Effector CD4-positive, alpha-beta T cell (primary cell): ENCODE data around the gene GEMIN4.

Experiments
- DNase-seq: peaks from one replicate; pipeline ENCODE4 v3.0.0-alpha.2; 2020

GEMIN4 gene

DNA sequence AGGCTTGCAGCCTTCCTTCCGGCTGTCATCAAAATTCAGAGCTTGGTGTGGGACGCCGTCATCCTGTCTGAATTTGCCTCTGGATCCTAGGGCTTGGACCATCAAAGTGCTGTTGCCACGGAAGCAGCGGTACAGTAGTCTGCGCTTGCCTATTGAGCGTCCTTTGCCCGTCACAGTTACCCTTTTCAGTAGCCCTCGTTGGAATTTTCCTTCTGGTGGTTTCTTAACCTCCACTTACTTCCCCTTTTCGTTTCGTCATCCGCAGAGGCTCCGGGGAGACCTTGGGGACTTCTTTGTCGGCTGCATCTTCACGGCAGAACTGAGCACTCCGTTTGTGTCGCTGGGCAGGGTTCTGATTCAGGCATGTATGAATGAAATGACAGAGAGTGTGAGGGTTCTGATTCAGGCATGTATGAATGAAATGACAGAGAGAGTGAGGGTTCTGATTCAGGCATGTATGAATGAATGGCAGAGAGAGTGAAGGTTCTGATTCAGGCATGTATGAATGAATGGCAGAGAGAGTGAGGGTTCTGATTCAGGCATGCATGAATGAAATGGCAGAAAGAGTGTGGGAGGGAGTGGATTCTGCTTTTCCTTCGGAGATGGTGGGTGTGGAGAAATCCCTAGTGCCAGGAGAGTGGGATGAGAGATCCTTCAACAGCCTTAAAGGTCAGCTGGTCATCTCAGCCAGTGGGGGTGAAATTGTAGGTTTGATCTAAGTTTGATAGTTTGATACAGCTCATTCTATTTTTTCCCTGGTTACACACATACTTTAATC is 11.6 kb downstream of the GEMIN4 start:
- no peak for DNase-seq

DNA sequence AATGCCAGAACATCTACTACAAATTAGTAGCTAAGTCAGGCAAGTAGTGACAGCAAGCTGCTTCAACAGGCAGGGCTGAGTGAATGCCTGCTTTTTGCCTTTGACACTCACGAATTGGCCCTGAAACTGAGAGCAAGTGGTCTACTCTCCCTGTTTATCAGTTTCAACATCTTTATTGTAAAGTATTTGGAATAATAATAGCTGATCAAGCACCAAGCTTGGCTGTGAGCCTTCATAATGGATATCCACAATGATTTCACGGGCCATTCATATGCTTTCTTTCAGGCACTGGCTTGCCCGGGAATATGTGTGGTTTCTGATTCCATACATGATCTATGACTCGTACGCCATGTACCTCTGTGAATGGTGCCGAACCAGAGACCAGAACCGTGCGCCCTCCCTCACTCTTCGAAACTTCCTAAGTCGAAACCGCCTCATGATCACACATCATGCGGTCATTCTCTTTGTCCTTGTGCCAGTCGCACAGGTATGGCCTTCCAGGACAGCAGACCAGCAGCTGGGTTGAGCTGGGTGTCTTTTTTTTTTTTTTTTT is 14.4 kb downstream of the GEMIN4 start:
- DNase-seq, result no peak

DNA sequence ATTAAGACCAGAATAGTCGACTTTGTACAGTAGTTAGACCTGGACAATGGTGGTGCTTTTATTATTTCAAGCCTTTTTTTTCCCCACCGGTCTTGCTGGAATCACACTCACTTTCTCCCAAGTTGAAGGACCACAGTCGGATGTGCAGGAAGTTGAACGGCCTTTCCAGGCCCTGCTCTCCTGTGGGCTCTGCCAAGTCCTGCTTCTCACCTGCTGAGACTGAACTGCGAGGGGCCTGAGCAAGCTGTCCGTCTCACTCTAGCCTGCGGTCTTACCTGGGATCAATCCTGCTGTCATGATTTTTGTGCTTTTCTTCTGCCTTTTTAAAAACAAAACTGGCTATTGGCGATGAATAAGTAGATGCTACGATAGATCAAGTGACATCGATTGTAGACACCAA is 18.3 kb downstream of the GEMIN4 start:
- no peak for DNase-seq

DNA sequence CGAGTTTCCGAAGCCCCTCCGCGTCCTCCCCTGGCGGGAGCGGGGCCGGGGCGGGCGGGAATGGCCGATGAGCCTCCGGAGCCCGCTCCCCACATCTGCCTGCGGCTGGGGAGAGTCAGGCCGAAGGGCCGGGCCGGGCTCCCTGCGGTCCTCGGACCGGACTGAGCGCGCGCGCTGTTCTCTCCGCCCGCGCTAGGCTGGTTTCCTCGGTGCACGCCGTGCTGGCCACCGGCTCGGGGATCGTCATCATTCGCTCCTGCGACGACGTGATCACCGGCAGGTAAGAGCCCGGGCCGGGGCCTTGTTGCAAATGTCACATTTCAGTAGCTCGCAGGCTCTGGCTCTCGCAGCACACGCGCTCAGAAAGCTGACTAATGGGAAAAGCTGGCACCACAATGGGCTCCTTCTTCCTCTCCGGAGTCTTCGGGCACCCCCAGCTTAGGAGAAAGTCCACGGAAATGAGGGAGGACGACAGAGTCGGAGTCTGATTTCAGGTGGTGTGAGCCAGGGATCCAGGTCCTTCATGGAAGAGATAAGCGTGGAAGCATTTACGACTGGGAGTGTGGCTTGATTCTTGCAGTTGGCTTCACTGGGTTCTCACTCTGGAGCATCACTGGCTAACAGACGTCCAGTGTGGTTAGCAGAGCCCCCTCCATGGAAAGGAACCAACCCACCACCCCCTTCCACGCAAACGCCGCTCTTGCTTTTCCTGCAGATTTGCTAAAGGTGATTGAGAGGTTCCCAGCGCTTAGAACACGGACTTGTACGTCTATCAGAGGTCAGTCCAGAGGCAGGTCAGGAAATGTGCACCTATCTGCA is 19.0 kb downstream of the GEMIN4 start:
- no peak for DNase-seq

DNA sequence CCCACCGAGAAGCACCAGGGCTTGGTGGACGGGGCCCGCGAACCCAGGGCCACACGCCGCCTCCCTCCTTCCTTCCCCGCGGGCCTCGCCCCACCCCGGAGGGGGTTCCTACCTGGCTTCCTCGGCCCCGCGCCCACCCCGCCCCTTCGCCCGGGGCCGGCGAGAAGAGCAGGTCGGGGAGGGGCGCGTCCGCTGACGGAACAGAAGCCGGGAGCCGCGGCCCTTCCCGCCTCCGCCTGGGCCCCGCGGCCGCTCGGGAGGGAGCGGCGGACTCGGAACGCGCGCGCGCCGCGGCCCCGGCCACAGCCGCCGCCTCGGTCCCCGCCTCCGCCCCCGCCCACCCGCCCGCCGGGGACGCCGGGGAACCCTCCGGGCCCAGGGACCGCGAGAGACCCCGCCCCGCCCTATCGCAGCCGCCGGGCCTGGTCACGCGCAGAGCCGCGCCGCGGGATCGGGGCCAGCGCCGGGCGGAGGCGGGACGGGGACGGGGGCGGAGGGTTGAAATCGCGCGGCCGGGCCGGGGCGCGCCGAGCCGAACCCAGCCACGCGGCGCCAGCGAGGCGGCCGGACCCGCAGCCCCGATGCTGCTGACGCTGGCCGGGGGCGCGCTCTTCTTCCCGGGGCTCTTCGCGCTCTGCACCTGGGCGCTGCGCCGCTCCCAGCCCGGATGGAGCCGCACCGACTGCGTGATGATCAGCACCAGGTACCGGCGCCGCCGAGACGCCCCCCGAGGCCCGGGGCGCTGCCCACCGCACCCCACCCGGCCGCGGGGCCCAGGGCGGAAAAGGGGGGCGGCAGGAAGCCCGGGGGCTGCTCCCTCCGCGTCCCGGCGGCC is 19.8 kb downstream of the GEMIN4 start, which contains the start of gene TLCD3A:
TSS of gene TLCD3A (plus strand) at position 530 of the 835 bp plus-strand sequence. CDS start at position 582, 52 bp downstream.
- peak; percentile 36 for DNase-seq

DNA sequence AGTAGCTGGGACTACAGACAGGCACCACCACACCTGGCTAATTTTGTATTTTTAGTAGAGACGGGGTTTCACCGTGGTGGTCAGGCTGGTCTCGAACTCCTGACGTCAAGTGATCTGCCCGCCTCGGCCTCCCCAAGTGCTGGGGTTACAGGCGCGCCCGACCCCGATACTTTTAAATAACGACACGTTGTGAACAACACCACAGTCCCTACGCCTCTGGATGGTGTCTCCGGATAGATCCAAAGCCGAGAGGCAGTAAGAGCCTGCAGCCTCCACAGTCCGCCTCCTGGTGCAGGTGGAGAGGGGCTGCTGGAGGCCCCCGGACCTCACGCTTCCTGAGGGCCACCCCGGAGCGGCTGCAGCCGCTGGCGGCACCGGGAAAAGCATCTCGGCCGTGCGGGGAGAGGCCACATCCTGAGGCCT is 20.4 kb downstream of the GEMIN4 start:
- DNase-seq, result no peak

DNA sequence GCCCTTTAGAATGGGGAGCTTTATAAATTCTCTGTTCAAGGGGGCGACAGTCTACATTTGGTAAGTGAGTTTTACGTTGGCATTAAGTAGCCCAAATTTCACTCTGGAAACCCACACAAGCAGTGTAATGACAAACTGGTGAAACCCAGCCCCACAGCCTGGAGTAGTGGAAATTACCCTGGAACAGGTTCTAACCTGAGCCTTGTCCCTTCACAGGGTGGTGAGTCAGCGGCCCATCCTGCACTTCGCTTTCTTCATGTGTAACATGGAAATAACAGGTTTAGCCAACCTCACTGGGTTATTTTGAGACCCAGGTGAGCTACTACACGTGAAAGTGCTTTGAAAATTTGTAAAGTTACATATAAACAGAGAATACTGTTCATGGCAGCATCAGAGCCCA is 23.2 kb downstream of the GEMIN4 start:
- DNase-seq, result no peak

DNA sequence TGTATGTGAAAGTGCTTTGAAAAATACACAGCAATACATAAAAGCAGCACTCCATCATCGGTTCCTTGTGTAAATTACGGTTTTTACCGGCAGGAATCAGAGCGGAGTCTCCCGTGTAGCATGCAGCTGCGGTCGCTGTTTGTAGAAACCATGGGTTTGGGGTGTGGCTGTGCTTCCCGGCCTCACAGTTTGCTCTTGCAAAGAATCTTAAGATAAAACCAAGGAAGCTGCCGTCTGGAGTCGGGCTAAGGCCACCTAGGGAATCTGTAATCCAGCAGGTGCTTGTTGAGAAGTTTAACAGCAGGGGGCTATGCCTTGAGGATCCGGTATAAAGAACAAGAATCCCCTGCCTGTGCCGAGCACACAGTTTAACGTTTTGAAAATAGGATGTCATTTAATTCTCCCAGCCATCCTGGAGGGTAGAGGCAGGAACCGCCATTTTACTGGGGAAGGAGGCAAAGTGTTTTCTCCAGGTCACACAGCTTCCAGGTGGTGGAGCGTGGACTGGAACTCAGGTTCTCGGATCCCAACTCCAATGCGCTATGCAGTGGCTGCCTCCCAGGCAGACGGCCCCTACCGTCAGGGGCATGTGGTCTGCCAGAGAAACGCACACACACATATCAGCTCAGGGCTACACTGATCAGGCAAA is 25.7 kb downstream of the GEMIN4 start:
- DNase-seq, result no peak

DNA sequence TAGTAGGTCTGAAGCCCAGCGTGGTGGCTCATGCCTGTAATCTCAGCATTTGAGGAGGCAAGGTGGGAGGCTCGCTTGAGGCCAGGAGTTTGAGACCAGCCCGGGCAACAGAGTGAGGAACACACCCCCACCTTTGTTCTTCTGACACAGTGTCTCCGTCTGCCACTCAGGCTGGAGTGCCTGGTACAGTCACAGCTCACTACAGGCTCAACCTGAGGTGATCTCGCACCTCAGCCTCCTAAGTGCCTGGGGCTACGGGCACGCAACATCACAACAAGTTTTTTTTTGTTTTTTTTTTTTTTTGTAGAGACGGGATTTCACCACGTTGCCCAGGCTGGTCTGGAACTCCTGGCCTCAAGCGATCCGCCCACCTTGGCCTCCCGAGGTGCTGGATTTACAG is 26.3 kb downstream of the GEMIN4 start:
- no peak for DNase-seq

DNA sequence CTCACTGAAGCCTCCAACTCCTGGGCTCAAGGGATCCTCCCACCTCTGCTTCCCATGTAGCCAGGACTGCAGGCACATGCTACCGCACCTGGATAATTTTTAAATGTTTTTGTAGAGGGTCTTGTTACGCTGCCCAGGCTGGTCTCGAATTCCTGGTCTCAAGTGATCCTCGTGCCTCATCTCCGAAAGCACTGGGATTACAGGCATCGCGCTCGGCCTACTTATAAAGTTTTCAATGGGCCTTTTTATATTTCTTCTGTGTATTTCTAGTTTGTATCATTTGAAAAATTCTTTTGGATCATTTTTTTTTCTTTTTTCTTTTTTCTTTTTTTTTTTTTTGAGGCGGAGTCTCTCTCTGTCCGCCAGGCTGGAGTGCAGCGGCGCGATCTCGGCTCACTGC is 27.0 kb downstream of the GEMIN4 start:
- no peak for DNase-seq

DNA sequence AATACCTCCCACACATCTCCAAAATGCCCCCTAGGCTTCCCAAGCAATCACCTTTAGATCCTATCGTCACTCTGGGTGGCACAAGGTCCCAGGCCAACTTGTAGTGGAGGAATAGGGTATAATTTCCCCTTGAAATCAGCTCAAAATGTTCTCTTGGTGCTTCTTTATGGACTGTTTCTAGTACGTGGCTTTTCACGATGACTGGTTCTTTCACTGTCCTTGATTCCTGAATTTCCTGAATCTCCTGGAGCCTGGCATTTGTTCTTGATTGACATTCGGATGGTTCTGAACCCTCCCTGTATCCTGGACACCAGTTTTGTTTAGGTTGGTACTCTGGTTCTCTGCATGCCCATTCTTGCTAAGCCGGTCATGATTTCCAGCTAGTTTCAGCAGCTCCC is 30.5 kb downstream of the GEMIN4 start:
- DNase-seq, result no peak

DNA sequence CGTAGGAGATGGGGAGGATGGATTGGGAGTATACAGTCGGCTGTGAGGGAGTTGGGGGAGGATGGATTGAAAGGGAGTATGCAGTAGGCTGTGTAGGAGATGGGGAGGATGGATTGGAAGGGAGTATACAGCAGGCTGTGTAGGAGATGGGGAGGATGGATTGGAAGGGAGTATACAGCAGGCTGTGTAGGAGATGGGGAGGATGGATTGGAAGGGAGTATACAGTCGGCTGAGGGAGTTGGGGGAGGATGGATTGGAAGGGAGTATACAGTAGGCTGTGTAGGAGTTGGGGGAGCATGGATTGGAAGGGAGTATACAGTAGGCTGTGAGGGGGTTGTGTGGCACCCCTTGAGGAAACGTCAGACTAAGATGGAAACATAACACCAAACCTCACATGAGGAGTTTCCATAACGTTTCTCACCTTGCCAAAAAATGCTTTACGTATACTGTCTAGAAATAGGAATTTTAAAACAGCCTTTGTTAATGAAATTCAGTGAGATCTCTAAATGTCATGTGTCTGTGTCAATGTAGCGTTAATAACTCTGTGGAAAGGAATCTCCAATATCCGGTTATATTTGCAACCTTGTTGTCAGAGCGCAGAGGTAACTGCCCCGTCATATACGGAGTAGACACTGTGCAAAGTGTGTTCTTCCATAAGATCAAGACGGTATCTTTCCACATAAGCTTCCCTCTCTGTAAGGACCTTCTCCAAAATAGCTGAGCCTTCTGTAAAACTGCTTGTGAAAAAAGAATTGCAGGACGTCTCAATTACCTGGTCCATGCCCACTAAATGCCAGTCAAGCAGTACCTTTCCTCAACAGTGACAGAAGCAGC is 31.1 kb downstream of the GEMIN4 start:
- DNase-seq, result no peak

DNA sequence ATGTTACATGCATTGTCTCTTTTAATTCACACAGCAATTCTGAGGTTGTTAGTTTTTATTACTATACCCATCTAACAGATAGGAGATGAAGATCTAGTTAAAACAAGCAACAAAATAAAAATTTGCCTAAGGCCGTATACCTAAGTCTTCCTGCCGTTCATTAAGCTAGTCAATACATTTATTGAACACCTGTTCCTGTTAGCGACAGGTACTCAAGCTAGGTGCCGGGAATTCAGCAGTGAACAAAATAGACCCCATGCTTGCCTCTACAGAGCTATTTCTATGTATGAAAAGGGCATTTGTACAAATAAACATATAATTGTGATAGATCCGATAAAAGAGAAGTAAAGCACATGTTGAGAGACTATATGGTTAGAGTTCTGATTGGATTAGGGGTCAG is 34.0 kb downstream of the GEMIN4 start:
- no peak for DNase-seq

DNA sequence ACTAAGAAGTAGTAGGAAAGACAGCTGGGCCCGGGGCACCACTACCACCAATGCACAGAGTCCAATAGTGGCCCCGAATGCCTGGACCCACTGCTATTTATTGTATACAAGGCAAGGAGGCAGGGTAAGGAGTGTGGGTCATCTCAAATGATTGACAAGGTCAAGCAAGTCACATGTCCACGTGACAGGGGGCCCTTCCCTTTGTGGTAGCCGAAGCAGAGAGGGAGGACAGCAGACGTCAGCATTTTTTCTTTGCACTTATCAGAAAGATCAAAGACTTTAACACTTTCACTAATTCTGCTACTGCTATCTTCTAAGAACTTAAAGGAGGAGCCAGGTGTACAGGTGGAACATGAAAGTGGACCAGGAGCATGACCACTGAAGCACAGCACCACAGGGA is 43.9 kb downstream of the GEMIN4 start:
- DNase-seq, result no peak

DNA sequence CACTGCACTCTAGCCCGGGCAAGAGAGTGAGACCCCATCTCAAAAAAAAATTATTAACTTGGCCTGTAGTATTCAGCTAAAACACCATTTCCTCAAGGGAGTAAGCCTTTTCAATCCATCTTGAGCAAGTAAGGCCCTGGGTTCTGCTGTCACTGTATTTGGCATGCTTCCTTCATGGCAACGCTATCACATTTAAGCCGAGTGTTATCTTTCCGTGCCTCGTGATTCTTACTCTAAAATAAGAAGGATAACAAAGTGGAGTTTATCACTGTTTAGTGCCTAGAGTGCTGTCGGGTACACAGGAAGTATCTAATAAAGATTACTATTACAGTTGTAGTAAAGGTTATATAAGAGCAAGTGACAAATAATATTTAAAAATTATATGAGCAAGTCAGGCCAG is 46.2 kb downstream of the GEMIN4 start:
- DNase-seq, result no peak

DNA sequence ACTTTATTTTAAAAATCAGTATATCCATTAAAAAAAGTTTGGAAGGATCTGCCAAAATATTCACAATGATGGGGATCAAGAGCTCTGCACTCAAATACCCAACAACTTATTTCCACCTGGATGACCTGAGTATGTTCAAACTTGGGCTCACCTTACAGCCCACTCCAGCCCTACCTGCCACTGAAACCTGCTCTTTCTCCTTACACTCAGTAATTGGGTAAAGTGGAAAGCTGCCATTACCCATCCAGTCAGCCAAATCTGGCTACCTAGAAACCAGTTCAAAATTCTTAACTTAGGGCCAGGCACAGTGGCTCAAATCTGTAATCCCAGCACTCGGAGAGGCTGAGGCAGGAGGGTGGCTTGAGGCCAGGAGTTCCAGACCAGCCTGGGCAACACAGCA is 47.1 kb downstream of the GEMIN4 start:
- no peak for DNase-seq

DNA sequence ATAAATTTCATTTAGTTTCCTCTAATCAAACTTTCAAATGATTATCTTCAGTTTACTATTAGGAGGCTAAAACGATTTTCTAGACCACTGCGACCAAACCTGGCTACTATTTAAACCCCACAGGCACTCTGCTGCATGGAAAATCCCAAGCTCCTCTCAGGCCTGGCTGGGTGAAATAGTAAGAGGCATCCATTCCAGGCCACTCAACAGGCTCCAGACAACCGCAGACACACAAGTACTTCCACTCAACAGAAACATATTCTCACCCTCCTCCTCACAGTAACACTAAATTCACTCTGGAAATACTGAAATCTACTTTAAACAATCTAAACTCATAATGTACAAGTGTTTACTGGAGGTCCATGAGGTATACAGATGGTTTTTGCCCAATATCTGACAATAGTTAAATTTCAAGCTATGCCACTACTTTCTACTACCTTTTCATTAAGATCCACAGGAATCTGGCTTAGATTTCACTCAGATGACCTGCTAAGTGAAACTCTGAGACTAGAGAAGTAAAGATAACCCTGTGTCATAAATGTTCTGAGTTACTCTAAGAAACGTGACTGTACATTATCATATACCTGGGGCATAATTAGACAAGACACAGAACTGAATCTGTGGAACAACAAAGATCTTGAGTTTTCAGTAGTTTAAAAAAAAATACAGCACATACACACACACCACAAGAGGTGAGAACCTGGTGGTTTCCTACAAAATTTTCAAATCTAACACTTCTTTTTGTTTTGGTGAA is 47.8 kb downstream of the GEMIN4 start:
- no peak for DNase-seq

DNA sequence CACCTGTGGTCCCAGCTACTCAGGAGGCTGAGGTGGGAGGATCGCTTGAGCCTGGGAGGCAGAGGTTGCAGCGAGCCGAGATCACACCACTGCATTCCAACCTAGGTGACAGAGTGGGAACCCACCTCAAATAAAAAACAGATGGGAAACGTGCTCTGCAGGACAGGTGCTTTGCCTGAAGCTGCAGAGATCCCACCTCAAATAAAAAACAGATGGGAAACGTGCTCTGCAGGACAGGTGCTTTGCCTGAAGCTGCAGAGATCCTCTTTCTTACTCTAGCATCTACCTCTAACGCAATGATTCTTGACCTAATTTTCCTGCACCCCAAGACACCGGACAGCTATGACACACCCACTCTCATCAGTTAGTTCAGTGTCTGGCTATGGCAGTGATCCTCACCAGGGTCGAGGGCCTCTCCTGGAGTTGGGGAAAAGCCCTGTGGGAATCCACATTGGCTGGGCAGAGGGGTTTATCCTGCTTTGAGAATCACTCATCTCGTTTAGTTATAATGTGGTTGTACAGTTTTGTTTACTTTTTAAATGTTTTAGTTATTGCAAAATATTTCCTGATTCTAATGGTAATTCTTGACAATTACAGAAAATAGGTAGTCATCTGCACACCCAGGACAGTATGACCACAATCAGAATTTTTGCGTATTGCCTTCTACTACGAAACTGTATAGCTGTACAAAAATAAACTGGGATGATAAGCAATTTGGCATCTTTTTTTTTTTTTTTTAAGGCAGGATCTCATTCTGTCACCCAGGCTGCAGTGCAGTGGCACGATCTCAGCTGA is 48.8 kb downstream of the GEMIN4 start:
- no peak for DNase-seq

DNA sequence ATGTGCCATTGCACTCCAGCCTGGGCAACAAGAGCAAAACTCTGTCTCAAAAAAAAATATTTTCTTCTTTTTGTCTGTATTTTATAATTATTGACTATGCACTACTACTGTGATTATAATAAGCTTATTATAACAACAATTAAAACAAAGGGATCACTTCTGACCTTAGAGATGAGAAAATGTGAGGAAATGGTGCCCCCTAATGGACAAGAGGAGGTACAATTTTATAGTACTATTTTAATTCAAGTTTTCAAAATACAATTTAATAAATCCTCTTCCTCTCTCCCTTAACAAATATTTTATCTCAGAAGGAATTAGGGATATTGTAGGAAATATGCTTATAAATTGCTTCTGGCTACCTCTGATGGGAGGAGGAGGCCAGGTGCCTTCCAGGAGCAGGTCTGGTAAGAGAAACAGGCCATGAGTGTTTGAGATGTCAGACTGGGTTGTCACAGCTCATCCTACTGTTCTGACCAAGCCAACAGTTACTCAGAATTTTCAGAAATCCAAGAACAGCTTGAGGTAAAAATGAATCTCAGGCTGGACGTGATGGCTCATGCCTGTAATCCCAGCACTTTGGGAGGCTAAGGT is 51.5 kb downstream of the GEMIN4 start:
- DNase-seq, result peak; percentile 7
